SK-N-SH (cell line): Measurements from ENCODE around the gene PPHLN1.

Source experiments
- MXI1 ChIP-seq: IDR thresholded peaks from 2 replicates; pipeline ENCODE4 v1.6.1; 2012; ENCODE audit warnings: mild to moderate bottlenecking, low read depth, low read length, improper control_type of control experiment
- TF ChIP-seq, protein P1 (sequence below): fragments of 200-600 bp; sonication (generic); IDR thresholded peaks from 2 replicates; pipeline ENCODE4 v1.6.1; 2017; ENCODE audit warnings: antibody characterized with exemption, mild to moderate bottlenecking, moderate library complexity

DNA sequence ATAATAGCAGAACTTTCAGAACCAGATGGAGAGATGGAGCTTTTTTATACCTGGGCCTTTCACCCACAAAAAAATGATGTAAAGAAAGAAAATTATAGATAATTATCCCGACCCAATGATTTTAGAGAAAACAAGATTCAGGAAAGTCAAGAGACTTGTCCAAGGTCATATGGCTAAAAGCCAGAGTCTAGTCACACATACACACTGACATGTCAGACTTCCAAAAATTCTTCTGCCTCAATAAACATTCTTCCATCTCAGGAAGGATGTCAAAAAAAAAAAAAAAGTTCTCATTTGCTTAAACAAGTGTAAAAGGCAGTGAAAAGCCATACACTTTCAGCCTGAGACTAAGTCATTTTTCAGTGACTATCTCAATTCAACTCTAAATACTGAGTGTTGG, 147.6 kb downstream of the PPHLN1 start:
- TF ChIP-seq, protein P1, sequence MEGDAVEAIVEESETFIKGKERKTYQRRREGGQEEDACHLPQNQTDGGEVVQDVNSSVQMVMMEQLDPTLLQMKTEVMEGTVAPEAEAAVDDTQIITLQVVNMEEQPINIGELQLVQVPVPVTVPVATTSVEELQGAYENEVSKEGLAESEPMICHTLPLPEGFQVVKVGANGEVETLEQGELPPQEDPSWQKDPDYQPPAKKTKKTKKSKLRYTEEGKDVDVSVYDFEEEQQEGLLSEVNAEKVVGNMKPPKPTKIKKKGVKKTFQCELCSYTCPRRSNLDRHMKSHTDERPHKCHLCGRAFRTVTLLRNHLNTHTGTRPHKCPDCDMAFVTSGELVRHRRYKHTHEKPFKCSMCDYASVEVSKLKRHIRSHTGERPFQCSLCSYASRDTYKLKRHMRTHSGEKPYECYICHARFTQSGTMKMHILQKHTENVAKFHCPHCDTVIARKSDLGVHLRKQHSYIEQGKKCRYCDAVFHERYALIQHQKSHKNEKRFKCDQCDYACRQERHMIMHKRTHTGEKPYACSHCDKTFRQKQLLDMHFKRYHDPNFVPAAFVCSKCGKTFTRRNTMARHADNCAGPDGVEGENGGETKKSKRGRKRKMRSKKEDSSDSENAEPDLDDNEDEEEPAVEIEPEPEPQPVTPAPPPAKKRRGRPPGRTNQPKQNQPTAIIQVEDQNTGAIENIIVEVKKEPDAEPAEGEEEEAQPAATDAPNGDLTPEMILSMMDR: no peak
- no peak for TF ChIP-seq MXI1
